GM12874 (cell line): ENCODE results near the gene ARF3.

Experiments
- CTCF ChIP-seq: IDR thresholded peaks from 2 replicates; pipeline ENCODE4 v1.5.1; 2011; ENCODE audit warnings: low read depth, mild to moderate bottlenecking, control low read depth, low read length, moderate library complexity; ENCODE audit not compliant: insufficient read depth

ARF3 gene

GRCh38 chr12:48985901-48986300, 28.6 kb upstream of the ARF3 start:
- TF ChIP-seq CTCF, result no peak

GRCh38 chr12:48985475-48985897, 28.2 kb upstream of the ARF3 start:
- TF ChIP-seq CTCF, result no peak

- TF ChIP-seq CTCF, result no peak
These were observed 25.3 kb upstream of the ARF3 start for GRCh38 chr12:48982397-48983080.

DNA sequence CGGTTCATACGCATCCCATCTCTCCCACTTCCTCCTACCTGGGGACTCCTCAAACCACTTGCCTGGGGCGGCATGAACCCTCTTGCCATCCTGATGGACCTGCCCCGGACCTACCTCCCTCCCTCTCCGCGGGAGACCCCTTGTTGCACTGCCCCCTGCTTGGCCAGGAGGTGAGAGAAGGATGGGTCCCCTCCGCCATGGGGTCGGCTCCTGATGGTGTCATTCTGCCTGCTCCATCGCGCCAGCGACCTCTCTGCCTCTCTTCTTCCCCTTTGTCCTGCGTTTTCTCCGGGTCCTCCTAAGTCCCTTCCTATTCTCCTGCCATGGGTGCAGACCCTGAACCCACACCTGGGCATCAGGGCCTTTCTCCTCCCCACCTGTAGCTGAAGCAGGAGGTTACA, 24.5 kb upstream of the ARF3 start:
- no peak for TF ChIP-seq CTCF

DNA sequence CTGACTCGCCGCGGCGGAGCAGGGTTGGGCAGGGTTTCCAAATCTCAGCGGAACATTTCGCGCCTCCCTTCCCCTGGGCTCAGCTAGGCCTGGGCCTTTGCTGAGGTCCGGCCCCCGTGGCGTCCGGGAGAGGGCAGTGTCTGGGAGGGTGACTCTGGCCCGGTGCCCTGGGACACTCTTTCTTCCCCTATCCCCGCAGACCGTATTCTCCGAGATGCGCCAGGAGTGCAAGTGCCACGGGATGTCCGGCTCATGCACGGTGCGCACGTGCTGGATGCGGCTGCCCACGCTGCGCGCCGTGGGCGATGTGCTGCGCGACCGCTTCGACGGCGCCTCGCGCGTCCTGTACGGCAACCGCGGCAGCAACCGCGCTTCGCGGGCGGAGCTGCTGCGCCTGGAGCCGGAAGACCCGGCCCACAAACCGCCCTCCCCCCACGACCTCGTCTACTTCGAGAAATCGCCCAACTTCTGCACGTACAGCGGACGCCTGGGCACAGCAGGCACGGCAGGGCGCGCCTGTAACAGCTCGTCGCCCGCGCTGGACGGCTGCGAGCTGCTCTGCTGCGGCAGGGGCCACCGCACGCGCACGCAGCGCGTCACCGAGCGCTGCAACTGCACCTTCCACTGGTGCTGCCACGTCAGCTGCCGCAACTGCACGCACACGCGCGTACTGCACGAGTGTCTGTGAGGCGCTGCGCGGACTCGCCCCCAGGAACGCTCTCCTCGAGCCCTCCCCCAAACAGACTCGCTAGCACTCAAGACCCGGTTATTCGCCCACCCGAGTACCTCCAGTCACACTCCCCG, 23.9 kb upstream of the ARF3 start:
- 0 out of 2 replicates have a peak, but pooled peaks have one; percentile 17 for TF ChIP-seq CTCF

- TF ChIP-seq CTCF, result no peak
These were observed 23.2 kb upstream of the ARF3 start for GRCh38 chr12:48980389-48980952.

- TF ChIP-seq CTCF, result no peak
These were observed 22.5 kb upstream of the ARF3 start for GRCh38 chr12:48979602-48980388.
